Tibial nerve (tissue), 4 donors: ENCODE data around the gene IL26. TPM values are rescaled to one million over a fixed set of nuclear protein-coding genes. Genes with fewer than 3 reads are reported as not detected.

Experiments used
- DNase-seq, 2 donors: peaks; one replicate each; pipeline ENCODE4 v3.0.0-alpha.2; 2019; ENCODE audit warnings: low spot score in 2 of 2
- H3K27ac ChIP-seq, 4 donors: fragments of 200-600 bp; sonication (generic) in 3 of 4; one replicate each; pipeline ENCODE4 v1.5.1; 2017 to 2019; ENCODE audit warnings: mild to moderate bottlenecking in 1 of 4
- H3K27me3 ChIP-seq, 2 donors: fragments of 200-600 bp; sonication (generic) in 1 of 2; one replicate each; pipeline versions ENCODE4 v1.5.1 to v1.6.0; 2017 to 2019
- H3K36me3 ChIP-seq, 3 donors: fragments of 200-600 bp; sonication (generic); one replicate each; pipeline ENCODE4 v1.5.1; 2018 to 2019
- H3K4me1 ChIP-seq, 4 donors: fragments of 200-600 bp; sonication (generic) in 3 of 4; one replicate each; pipeline ENCODE4 v1.5.1; 2017 to 2019
- H3K4me3 ChIP-seq, 4 donors: fragments of 200-600 bp; sonication (generic) in 3 of 4; one replicate each; pipeline ENCODE4 v1.5.1; 2017 to 2019; ENCODE audit warnings: mild to moderate bottlenecking in 1 of 4, moderate library complexity in 1 of 4
- H3K9me3 ChIP-seq, 4 donors: fragments of 200-600 bp; sonication (generic) in 3 of 4; one replicate each; pipeline ENCODE4 v1.5.1; 2017 to 2019
- EP300 ChIP-seq, 2 donors: sonication (generic); formaldehyde crosslinking; IDR thresholded peaks; one replicate each; pipeline ENCODE4 v1.6.1; 2017; ENCODE audit warnings: antibody characterized with exemption in 2 of 2, mild to moderate bottlenecking in 1 of 2
- POLR2A ChIP-seq, 2 donors: fragments of 450-650 bp; IDR thresholded peaks; one replicate each; pipeline ENCODE4 v1.6.1; 2017; ENCODE audit warnings: antibody characterized with exemption in 2 of 2, mild to moderate bottlenecking in 2 of 2, moderate library complexity in 2 of 2
- WGBS, 2 donors: methylation state at CpG; one replicate each; pipeline ENCODE4 v1.1.5; 2018; 5-methylcytosine and 5-hydroxymethylcytosine counted together
- total RNA-seq, 4 donors: library from RNA; depleted of rRNA; stranded (reverse); fragments of >200 nt; gene quantifications; one replicate each; pipeline ENCODE4 v1.1.0, GENCODE V29; 2016
- TF ChIP-seq, protein P1 (sequence below), 5 experiments: fragments of 200-600 bp in 3 of 5; fragments of 450-650 bp in 2 of 5; sonication (generic) in 3 of 5; IDR thresholded peaks; one replicate each; pipeline ENCODE4 v1.5.1; 2016 to 2019; ENCODE audit warnings: antibody characterized with exemption in 5 of 5, mild to moderate bottlenecking in 3 of 5, moderate library complexity in 2 of 5

IL26 gene
- total RNA-seq, 4 donors from 2014 or later: not detected

DNA sequence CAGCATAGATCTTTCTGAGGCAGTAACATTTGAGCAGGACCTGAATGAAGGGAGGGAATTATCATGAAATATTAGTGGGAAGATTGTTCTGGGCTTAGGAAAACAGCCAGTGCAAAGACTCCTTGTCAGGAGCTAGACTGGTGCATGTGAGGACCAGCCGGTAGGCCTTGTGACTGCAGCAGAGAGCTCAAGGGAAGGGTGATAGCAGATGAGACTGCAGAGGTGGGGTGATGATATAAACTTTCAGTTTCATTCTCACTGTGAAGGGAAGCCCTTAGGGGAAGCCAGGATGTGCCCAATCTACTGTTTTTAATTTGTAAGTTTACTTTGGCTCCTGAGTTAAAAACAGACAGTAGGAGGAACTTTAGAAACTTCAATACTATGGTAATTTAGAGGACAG lies 15.4 kb upstream of the IL26 start:
- H3K27me3 ChIP-seq: no peaks in the 10 kb centered on the region
- 36 to 50% methylated on average over 1 of the region's 1 CpG for WGBS, 2 donors
- H3K36me3 ChIP-seq: no peaks in the 10 kb centered on the region
- H3K4me3 ChIP-seq: no peak overlapping the region
- DNase-seq: no peak
- peak overlapping the region in 3 of 4 donors; percentile 11 to 65 (median 53) for H3K27ac ChIP-seq
- no peaks in the 10 kb centered on the region for H3K9me3 ChIP-seq
- TF ChIP-seq, protein P1, sequence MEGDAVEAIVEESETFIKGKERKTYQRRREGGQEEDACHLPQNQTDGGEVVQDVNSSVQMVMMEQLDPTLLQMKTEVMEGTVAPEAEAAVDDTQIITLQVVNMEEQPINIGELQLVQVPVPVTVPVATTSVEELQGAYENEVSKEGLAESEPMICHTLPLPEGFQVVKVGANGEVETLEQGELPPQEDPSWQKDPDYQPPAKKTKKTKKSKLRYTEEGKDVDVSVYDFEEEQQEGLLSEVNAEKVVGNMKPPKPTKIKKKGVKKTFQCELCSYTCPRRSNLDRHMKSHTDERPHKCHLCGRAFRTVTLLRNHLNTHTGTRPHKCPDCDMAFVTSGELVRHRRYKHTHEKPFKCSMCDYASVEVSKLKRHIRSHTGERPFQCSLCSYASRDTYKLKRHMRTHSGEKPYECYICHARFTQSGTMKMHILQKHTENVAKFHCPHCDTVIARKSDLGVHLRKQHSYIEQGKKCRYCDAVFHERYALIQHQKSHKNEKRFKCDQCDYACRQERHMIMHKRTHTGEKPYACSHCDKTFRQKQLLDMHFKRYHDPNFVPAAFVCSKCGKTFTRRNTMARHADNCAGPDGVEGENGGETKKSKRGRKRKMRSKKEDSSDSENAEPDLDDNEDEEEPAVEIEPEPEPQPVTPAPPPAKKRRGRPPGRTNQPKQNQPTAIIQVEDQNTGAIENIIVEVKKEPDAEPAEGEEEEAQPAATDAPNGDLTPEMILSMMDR (IDR thresholded peaks at IDR 0.05): no peak
- TF ChIP-seq EP300 (IDR thresholded peaks at IDR 0.05) (no peak), POLR2A (IDR thresholded peaks at IDR 0.05) (no peak)
- peaks cover 0 to 33% (median 2%) of the 10 kb centered on the region in 4 donors for H3K4me1 ChIP-seq

DNA sequence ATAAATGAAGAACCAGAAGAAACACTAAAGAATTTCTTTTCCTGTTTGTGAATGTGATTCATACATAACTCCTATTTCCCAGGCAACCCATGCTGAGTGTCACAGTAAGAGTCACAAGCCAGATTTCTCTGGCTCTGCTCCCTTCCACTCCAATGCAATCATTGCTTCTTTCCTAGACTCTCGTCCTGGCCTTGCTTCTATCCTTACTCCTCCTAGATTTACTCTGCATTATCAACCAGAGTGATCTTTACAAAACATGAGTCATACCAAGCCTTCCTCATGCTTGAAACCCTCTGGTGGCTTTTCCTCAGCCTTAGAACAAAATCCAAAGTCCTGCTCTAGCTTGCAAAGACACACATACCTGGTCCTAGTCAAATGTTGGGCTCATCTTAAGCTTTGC lies 14.5 kb upstream of the IL26 start:
- Histone ChIP-seq H3K27me3 (no peaks in the 10 kb centered on the region), H3K27ac (peak overlapping the region in 1 of 4 donors; percentile 65), H3K9me3 (no peaks in the 10 kb centered on the region), H3K4me1 (peaks cover 0 to 24% (median 2%) of the 10 kb centered on the region in 4 donors), H3K36me3 (no peaks in the 10 kb centered on the region), H3K4me3 (no peak overlapping the region)
- whole genome bisulfite sequencing, 2 donors: 55 to 73% methylated on average over 1 of the region's 1 CpG
- DNase-seq: no peak
- TF ChIP-seq, protein P1 (IDR thresholded peaks at IDR 0.05): no peak
- no peak for TF ChIP-seq EP300 (IDR thresholded peaks at IDR 0.05)
- no peak for TF ChIP-seq POLR2A (IDR thresholded peaks at IDR 0.05)

DNA sequence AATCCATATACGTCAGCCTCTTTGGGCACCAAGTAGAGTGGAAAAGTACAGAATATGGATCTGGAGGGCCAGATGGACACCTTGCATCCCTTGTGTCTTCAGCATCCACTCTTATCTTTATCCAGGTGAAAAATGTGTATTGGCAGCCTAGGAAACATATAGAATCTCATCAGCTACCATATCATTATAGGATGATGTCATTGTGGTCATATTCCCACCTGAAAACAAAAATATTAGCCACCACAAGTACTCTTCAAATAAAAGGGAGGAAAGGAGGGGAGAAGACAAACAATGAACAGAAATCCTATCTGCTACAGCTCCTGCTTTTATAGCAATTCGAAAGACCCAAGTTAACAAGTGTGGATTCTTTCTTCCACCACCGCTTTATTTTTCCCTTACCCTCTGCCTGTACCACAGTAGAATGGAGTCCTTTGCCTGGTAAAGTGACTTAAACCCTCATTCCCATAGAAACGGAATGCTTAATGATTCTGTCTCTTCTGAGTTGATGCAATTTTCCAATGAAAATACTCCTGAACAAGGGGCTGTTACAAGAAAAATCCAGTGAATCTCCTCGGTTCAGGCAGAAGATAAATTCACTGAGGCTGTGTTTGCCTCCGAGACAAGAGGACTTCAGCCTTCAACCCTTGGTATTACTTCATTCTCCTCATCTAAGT lies 13.8 kb upstream of the IL26 start:
- WGBS, 2 donors: 85% methylated on average over 6 of the region's 6 CpGs
- H3K27me3 ChIP-seq: no peaks in the 10 kb centered on the region
- H3K36me3 ChIP-seq: no peaks in the 10 kb centered on the region
- H3K4me3 ChIP-seq: no peak overlapping the region
- no peaks in the 10 kb centered on the region for H3K9me3 ChIP-seq
- TF ChIP-seq EP300 (IDR thresholded peaks at IDR 0.05) (no peak), POLR2A (IDR thresholded peaks at IDR 0.05) (no peak)
- TF ChIP-seq, protein P1 (IDR thresholded peaks at IDR 0.05): no peak
- no peak for DNase-seq
- H3K4me1 ChIP-seq: peaks cover 0 to 24% (median 2%) of the 10 kb centered on the region in 4 donors
- H3K27ac ChIP-seq: no peak overlapping the region

DNA sequence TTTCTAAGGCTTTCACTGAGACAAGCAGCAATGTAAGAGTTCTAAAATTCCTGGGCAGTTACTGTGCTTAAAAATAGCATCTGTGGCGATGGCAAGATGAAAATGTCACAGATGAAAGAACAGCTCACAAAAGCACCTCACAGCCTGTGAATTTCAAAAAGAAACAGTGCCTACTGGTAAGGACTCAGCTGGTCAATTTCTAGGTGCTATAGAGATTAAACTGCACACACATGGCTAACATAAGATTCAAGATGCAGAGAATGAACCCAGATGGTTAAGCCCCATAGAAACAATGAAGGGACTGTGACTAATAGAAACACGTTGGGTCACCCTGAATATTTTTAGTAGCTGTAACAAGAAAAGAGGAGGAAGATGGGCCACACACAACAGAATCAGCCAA lies 12.0 kb upstream of the IL26 start:
- Histone ChIP-seq H3K4me1 (peaks cover 0 to 24% (median 2%) of the 10 kb centered on the region in 4 donors), H3K9me3 (no peaks in the 10 kb centered on the region), H3K27me3 (no peaks in the 10 kb centered on the region), H3K27ac (no peak overlapping the region), H3K36me3 (no peaks in the 10 kb centered on the region), H3K4me3 (no peak overlapping the region)
- WGBS, 2 donors: 18 to 26% methylated on average over 2 of the region's 2 CpGs
- DNase-seq: no peak
- no peak for TF ChIP-seq POLR2A (IDR thresholded peaks at IDR 0.05)
- TF ChIP-seq EP300 (IDR thresholded peaks at IDR 0.05): no peak
- TF ChIP-seq, protein P1 (IDR thresholded peaks at IDR 0.05): no peak

DNA sequence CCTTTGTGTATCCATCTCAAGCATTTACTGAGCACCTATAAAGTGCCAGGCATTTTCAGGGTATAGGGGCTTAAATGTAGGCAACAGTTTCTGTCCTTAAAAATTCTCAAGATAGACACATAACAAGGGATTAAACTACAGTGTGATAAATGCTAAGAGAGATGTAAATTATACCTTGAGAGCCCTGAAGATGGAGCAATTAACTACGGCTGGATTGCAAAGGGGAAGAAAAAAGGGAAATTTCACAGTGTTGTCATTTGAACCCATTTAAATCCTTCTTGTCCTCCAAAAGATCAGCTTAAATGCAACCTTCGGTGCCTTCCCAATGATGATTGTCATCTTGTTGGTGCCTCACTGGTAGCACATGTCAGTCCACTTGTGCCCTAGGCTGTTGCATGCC lies 11.5 kb upstream of the IL26 start:
- no peaks in the 10 kb centered on the region for H3K9me3 ChIP-seq
- peaks cover 0 to 24% (median 2%) of the 10 kb centered on the region in 4 donors for H3K4me1 ChIP-seq
- H3K36me3 ChIP-seq: no peaks in the 10 kb centered on the region
- 70 to 74% methylated on average over 2 of the region's 2 CpGs for WGBS, 2 donors
- H3K4me3 ChIP-seq: peak overlapping the region in 3 of 4 donors; percentile 9 to 42 (median 35)
- H3K27ac ChIP-seq: peak overlapping the region in 1 of 4 donors; percentile 55
- TF ChIP-seq POLR2A (IDR thresholded peaks at IDR 0.05) (no peak), EP300 (IDR thresholded peaks at IDR 0.05) (no peak)
- TF ChIP-seq, protein P1 (IDR thresholded peaks at IDR 0.05): no peak
- H3K27me3 ChIP-seq: no peaks in the 10 kb centered on the region
- no peak for DNase-seq
